ENCODE results near the gene CDHR2.

Gene CDHR2

GRCh38 chr5:176625966-176626875 is 77.1 kb downstream of the CDHR2 start:
- no peak for DNase-seq

GRCh38 chr5:176626876-176627236 is 77.7 kb downstream of the CDHR2 start:
- no peak for DNase-seq

- DNase-seq, result no peak
These were observed 78.4 kb downstream of the CDHR2 start for GRCh38 chr5:176627582-176627981.

- DNase-seq, result no peak
These were observed 79.5 kb downstream of the CDHR2 start for GRCh38 chr5:176628406-176629228.

- no peak for DNase-seq
These were observed 80.2 kb downstream of the CDHR2 start for GRCh38 chr5:176629317-176629852.

- DNase-seq, result peak; percentile 57
These were observed 80.9 kb downstream of the CDHR2 start, which contains the start of the genes EIF4E1B and SNCB for GRCh38 chr5:176629853-176630680. EIF4E1B (plus strand) TSS chr5:176630675; CDS start chr5:176642788, 12,113 bp downstream. SNCB (minus strand) TSS chr5:176630534; CDS start chr5:176629654, 880 bp downstream.

GRCh38 chr5:176630681-176631222 is 81.6 kb downstream of the CDHR2 start:
- no peak for DNase-seq

GRCh38 chr5:176631383-176632200 is 82.5 kb downstream of the CDHR2 start:
- DNase-seq, result no peak

GRCh38 chr5:176632745-176633144 is 83.6 kb downstream of the CDHR2 start:
- no peak for DNase-seq

GRCh38 chr5:176633598-176633997 is 84.5 kb downstream of the CDHR2 start:
- DNase-seq, result no peak

- no peak for DNase-seq
These were observed 87.3 kb downstream of the CDHR2 start for GRCh38 chr5:176636426-176636825.

GRCh38 chr5:176637556-176637955 is 88.4 kb downstream of the CDHR2 start:
- DNase-seq, result no peak

GRCh38 chr5:176638437-176638836 is 89.3 kb downstream of the CDHR2 start:
- DNase-seq, result no peak

GRCh38 chr5:176639208-176639607 is 90.1 kb downstream of the CDHR2 start:
- no peak for DNase-seq

GRCh38 chr5:176639981-176640380 is 90.8 kb downstream of the CDHR2 start:
- no peak for DNase-seq

- no peak for DNase-seq
These were observed 91.5 kb downstream of the CDHR2 start for GRCh38 chr5:176640616-176641015.

- DNase-seq, result no peak
These were observed 93.7 kb downstream of the CDHR2 start for GRCh38 chr5:176642675-176643490.

GRCh38 chr5:176643491-176644219 is 94.5 kb downstream of the CDHR2 start:
- no peak for DNase-seq

- DNase-seq, result no peak
These were observed 95.2 kb downstream of the CDHR2 start for GRCh38 chr5:176644294-176644693.

Measured in EL (cell line).